ENCODE results near the gene ZNF853. TPM values are rescaled to one million over a fixed set of nuclear protein-coding genes. Genes with fewer than 3 reads are reported as not detected.

Gene ZNF853
- 0.15 and 0.97 TPM in 2 replicates for total RNA-seq

DNA sequence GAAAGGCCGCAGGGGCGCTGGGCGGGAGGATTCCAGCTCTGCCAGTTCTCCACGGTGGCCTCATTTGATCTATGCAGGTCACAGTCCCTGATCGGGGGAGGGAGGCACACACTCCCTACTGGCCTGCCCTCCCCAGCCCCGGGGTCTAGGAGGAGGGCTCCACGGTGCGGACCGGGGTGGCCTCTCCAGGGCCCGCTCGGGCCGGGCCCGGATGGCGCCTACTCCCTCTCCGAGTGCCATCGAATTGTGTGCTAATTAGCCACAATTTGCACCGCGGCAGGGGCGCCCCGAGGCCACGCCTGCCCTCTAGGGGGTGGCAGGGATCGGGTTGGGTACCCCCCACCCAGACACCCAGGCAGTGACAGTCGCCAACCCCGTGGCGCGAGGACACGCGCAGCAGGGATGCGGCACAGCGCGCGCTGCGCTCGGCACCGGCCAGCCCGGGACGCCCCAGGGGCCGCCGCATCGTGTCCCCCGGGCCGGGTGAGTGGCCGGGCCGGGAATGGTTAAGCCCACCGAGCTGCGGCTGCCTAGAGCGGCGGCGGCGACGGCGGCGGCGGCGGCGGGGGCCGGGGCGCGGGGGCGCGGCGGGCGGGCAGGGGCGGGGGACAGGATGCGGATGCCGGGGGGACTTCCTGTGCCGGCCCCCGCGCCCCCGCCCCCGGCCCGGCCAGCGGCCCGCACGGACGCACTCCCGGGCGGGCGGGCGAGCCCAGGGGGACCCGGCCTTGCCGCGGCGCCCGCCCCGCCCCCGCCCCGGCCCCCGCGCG, at the start of gene ZNF853:
TSS of gene ZNF853 (plus strand) at position 658 of the 770 bp plus-strand sequence. CDS start 565 bp downstream, outside the sequence.

DNA sequence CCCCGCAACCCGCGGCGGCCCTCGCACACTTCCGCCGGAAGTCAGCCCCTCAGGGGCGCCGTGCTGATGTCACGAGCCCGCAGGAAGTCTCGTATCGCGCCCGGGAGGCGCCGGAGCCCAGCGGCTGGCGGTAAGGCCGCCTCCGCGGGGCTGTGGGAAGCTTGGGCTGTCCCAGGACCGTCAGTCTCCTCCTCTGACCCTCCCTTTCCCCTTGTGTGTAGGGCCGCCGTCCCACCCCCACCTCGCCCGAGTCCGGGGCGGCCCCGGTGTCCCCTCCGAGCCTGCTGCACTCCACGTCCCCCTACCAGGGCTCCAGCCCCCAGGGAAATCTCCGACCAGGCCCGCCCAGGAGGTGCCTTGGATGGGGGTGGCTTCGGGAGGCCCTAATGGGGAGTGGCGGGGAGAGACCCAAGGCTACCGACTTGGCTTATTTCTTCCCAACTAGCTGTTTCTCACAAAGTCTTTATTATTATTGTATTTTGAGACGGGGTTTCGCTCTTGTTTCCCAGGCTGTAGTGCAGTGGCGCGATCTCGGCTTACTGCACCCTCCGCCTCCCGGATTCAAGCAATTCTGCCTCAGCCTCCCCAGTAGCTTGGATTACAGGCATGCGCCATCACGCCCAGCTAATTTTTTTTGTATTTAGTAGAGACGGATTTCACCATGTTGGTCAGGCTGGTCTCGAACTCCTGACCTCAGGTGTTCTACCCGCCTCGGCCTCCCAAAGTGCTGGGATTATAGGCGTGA, 37.9 kb upstream of the ZNF853 start, which contains the start of gene ZDHHC4:
TSS of gene ZDHHC4 (plus strand) at position 86 of the 745 bp plus-strand sequence. CDS start 3,108 bp downstream, outside the sequence.

DNA sequence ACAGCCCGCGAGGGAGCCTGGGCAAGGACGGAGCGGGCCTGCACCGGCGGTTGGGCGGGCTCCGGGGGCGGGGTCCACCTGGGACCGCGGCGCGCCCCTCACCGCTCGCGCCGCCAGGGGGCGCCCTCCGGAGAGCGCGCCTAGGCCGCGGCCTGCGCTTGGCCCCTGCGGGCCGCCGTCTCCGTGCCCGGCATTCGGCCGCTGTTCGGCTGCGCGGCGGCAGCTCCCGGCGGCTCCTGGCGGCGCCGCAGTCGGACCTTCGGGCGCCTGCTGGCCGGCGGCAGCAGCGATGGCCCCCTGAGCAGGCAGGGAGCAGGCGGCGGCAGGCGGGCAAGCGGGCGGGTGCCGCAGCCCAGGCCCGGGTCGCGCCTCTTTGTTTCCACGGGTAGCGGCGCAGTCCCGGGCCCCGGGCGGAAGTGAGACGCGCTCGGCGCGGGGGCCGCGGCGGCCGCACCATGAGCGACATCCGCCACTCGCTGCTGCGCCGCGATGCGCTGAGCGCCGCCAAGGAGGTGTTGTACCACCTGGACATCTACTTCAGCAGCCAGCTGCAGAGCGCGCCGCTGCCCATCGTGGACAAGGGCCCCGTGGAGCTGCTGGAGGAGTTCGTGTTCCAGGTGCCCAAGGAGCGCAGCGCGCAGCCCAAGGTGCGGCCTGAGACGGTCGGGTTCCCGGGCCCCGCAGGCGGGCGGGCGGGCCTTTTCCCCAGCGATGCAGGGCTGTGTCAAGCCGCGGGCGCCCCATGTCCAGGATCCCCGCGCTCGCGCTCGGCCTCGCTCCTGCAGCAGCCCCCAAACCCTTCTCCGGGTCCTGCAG, 25.4 kb upstream of the ZNF853 start, which contains the start of gene INTS15:
TSS of gene INTS15 (plus strand) at position 193 of the 816 bp plus-strand sequence. CDS start at position 456, 263 bp downstream.

DNA sequence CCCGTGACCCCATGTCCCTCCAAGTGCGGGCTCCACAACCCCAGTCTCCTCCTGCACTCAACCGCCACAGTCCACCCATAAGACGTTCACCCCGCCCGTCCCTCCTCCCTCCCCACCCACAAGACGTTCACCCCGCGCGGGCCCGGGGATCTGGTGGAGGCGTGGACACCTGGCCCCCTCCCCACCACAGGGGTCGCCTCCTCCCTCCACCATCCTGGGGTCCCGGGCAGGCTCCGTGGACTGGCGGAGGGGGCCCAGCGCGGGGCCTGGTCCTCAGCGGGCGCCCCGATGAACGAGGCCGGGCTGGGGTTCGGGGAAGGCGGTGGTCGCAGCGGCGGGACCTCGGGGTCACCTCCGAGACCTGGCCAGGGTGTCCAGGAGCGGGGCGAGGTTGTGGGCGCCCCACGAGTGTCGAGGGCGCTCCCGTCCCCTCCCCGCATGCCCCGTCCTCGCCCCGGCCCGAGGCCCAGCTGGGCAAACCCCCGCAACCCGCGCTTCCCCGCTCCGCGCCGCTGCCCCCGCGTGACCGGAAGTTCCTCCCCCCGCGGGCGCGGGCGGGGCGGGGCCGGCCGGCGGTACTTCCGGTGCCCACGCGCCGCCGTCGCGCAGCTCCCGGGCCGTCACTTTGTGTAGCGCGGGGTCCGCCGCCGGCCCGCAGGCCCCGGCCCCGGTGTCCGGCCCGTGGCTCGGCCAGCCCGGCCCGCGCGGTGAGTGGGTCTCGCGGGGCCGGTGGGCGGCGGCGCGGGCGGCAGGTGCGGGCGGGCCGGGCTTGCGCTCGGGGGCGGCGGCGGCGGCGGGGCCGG, 21.5 kb downstream of the ZNF853 start, which contains the start of gene ZNF316:
TSS of gene ZNF316 (plus strand) at position 578 of the 803 bp plus-strand sequence. CDS start 5,092 bp downstream, outside the sequence.

Other genes with a start within 250 kb of the ZNF853 start
- 42.9 and 53.9 TPM in 2 replicates for gene RAC1, start 241.1 kb upstream of the ZNF853 start, total RNA-seq
- 21.1 and 22.2 TPM in 2 replicates for gene DAGLB, start 167.7 kb upstream of the ZNF853 start, total RNA-seq
- gene KDELR2, start 131.5 kb upstream of the ZNF853 start, total RNA-seq = 146 and 149 TPM in 2 replicates
- gene GRID2IP, start 64.1 kb upstream of the ZNF853 start, total RNA-seq = not detected in 2 replicates
- 33.0 and 37.7 TPM in 2 replicates for gene ZDHHC4, start 38.2 kb upstream of the ZNF853 start, total RNA-seq
- gene INTS15, start 25.6 kb upstream of the ZNF853 start, total RNA-seq = 9.1 and 11.2 TPM in 2 replicates
- gene ZNF316, start 21.7 kb downstream of the ZNF853 start, total RNA-seq = 11.1 and 12.3 TPM in 2 replicates
- 11.7 and 13.4 TPM in 2 replicates for gene ZNF12, start 91.3 kb downstream of the ZNF853 start, total RNA-seq
- 0.15 TPM in 1 of 2 replicates, not detected in the other for gene RSPH10B2, start 138.5 kb downstream of the ZNF853 start, total RNA-seq
- gene CCZ1B, start 210.7 kb downstream of the ZNF853 start, total RNA-seq = 61.4 and 65.9 TPM in 2 replicates